Lung (tissue), 12 donors: ENCODE data around the gene SLC16A1. TPM values are rescaled to one million over a fixed set of nuclear protein-coding genes. Genes with fewer than 3 reads are reported as not detected.

Experiments used
- ATAC-seq: fragments of 200-7000 bp; cut with Tn5 transposase; one replicate; pipeline ENCODE4 v1.9.1; 2020; ENCODE audit warnings: moderate number of reproducible peaks; ENCODE audit not compliant: insufficient read depth, low FRiP score
- DNase-seq, 3 donors: peaks; one replicate each; pipeline ENCODE4 v3.0.0-alpha.2; 2013 to 2017
- H3K27ac ChIP-seq, 2 donors: one replicate each; pipeline ENCODE4 v1.5.1; 2013; ENCODE audit warnings: mild to moderate bottlenecking in 2 of 2, moderate library complexity in 2 of 2, control low read depth in 1 of 2, inconsistent platforms in 1 of 2, low read depth in 1 of 2, low read length in 1 of 2
- H3K27me3 ChIP-seq, 3 donors: one replicate each; pipeline ENCODE4 v1.5.1; 2013; ENCODE audit warnings: low read length in 2 of 3; ENCODE audit not compliant: control insufficient read depth in 3 of 3, insufficient read depth in 3 of 3
- H3K36me3 ChIP-seq, 4 donors: one replicate each; pipeline ENCODE4 v1.5.1; 2013; ENCODE audit warnings: low read length in 4 of 4, mild to moderate bottlenecking in 1 of 4, moderate library complexity in 1 of 4; ENCODE audit not compliant: control insufficient read depth in 4 of 4, insufficient read depth in 4 of 4
- H3K4me1 ChIP-seq, 5 donors: one replicate each; pipeline ENCODE4 v1.5.1; 2013; ENCODE audit warnings: low read length in 5 of 5, mild to moderate bottlenecking in 2 of 5, moderate library complexity in 1 of 5; ENCODE audit not compliant: control insufficient read depth in 5 of 5, insufficient read depth in 5 of 5
- H3K4me3 ChIP-seq: one replicate; pipeline ENCODE4 v1.5.1; 2013; ENCODE audit warnings: mild to moderate bottlenecking, control low read depth, moderate library complexity
- H3K9ac ChIP-seq, 2 donors: one replicate each; pipeline ENCODE4 v1.5.1; 2013; ENCODE audit warnings: low read length in 2 of 2, control low read depth in 1 of 2; ENCODE audit not compliant: insufficient read depth in 1 of 2
- H3K9me3 ChIP-seq, 4 donors: one replicate each; pipeline ENCODE4 v1.5.1; 2013; ENCODE audit warnings: low read length in 3 of 4, mild to moderate bottlenecking in 1 of 4, moderate library complexity in 1 of 4; ENCODE audit not compliant: control insufficient read depth in 4 of 4, insufficient read depth in 3 of 4
- WGBS, 2 donors: extraction: QIAGEN DNeasy Blood & Tissue Kit; methylation state at CpG; one replicate each; pipeline ENCODE4 v1.1.7; 2013; 5-methylcytosine and 5-hydroxymethylcytosine counted together
- polyA plus RNA-seq, 2 donors: library from polyadenylated mRNA; stranded (reverse); fragments of 200-250 nt; gene quantifications; one replicate each; pipeline ENCODE4 v1.2.1, GENCODE V29; 2013
- total RNA-seq, 2 donors: library from RNA; depleted of rRNA in 1 of 2; stranded (reverse); fragments of >200 nt in 1 of 2; gene quantifications; one replicate each; pipeline ENCODE4 v1.2.1, GENCODE V29; 2014 to 2021
- TF ChIP-seq, protein P1 (sequence below): IDR thresholded peaks from 2 replicates; pipeline ENCODE4 v1.5.1; 2012; ENCODE audit warnings: mild to moderate bottlenecking; ENCODE audit errors: control extremely low read depth, extremely low read depth
- donor health status: control.
- donor health status: control.
- donor health status: Bipolar disorder and iron deficiency.
- donor health status: healthy.
- donor health status: DM: yes; HTN: yes; CAD: no.

Gene SLC16A1
- total and polyA plus RNA-seq, 4 donors, result 2.4 to 27.6 (median 8.2) TPM

GRCh38 chr1:112992780-112993179 lies 36.8 kb upstream of the SLC16A1 start:
- DNase-seq, result no peak
- H3K4me1 ChIP-seq, result peaks cover 0 to 8% (median 0%) of the 10 kb centered on the region in 5 donors
- 73 to 96% methylated on average over 1 of the region's 1 CpG for WGBS, 2 donors
- TF ChIP-seq, protein P1, sequence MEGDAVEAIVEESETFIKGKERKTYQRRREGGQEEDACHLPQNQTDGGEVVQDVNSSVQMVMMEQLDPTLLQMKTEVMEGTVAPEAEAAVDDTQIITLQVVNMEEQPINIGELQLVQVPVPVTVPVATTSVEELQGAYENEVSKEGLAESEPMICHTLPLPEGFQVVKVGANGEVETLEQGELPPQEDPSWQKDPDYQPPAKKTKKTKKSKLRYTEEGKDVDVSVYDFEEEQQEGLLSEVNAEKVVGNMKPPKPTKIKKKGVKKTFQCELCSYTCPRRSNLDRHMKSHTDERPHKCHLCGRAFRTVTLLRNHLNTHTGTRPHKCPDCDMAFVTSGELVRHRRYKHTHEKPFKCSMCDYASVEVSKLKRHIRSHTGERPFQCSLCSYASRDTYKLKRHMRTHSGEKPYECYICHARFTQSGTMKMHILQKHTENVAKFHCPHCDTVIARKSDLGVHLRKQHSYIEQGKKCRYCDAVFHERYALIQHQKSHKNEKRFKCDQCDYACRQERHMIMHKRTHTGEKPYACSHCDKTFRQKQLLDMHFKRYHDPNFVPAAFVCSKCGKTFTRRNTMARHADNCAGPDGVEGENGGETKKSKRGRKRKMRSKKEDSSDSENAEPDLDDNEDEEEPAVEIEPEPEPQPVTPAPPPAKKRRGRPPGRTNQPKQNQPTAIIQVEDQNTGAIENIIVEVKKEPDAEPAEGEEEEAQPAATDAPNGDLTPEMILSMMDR, result no peak
- no peak overlapping the region for H3K9ac ChIP-seq
- H3K27ac ChIP-seq, result peak overlapping the region in 1 of 2 donors; percentile 48
- ATAC-seq, result no peak
- H3K36me3 ChIP-seq, result peaks cover 0 to 4% (median 0%) of the 10 kb centered on the region in 4 donors
- no peaks in the 10 kb centered on the region for H3K27me3 ChIP-seq
- no peak overlapping the region for H3K4me3 ChIP-seq
- no peaks in the 10 kb centered on the region for H3K9me3 ChIP-seq

GRCh38 chr1:112991402-112992120 lies 35.6 kb upstream of the SLC16A1 start:
- Histone ChIP-seq H3K36me3 (no peaks in the 10 kb centered on the region), H3K27me3 (no peaks in the 10 kb centered on the region), H3K4me3 (no peak overlapping the region), H3K27ac (peak overlapping the region in 1 of 2 donors; percentile 49), H3K9ac (no peak overlapping the region), H3K9me3 (no peaks in the 10 kb centered on the region), H3K4me1 (peaks cover 0 to 8% (median 0%) of the 10 kb centered on the region in 5 donors)
- ATAC-seq (no peak), DNase-seq (peak in 2 of 3 donors; percentile 31 to 48)
- WGBS, 2 donors, result 87 to 88% methylated on average over 4 of the region's 4 CpGs
- TF ChIP-seq, protein P1, result no peak

DNA sequence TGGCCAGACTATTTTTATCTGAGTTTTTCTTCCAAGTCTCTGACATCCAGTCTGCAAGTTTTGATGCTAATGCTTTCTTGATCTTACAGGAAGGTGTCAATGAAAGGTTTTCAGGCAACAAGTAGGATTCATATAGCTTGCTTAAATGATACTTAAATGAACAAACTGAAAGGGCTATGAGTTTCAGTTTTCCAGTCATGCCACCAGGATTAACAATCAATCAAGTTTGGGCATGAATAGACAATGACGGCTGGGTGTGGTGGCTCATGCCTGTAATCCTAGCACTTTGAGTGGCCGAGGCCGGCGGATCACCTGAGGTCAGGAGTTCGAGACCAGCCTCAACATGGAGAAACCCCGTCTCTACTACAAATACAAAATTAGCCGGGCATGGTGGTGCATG lies 34.3 kb upstream of the SLC16A1 start:
- Histone ChIP-seq H3K27me3 (no peaks in the 10 kb centered on the region), H3K4me1 (peaks cover 0 to 8% (median 0%) of the 10 kb centered on the region in 5 donors), H3K9ac (no peak overlapping the region), H3K9me3 (no peaks in the 10 kb centered on the region), H3K36me3 (no peaks in the 10 kb centered on the region), H3K4me3 (no peak overlapping the region), H3K27ac (no peak overlapping the region)
- 91 to 94% methylated on average over 7 of the region's 7 CpGs for WGBS, 2 donors
- no peak for DNase-seq
- TF ChIP-seq, protein P1, result no peak
- no peak for ATAC-seq

DNA sequence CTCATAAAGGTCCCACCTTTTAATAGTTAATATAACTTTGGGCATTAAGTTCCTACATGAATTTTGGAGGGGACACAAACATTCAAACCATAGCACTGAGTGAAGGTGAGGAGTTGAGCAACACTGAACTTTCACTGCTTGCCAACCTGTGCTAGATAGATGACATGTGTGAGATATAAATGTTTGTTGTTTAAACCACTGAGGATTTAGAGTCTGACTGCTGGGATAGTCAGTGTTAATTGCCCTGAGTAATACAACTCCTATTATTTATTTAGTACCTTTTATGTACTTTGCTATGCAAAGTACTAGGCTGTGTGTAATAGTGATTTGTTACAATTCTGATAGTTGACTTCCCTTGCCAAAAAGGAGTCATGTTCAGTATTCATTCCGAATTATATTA lies 32.4 kb upstream of the SLC16A1 start:
- DNase-seq, result no peak
- TF ChIP-seq, protein P1, result no peak
- peak overlapping the region in 1 of 2 donors; percentile 29 for H3K27ac ChIP-seq
- no peak overlapping the region for H3K9ac ChIP-seq
- no peak overlapping the region for H3K4me3 ChIP-seq
- no peak for ATAC-seq
- WGBS, 2 donors, result 89 to 95% methylated on average over 1 of the region's 1 CpG
- H3K27me3 ChIP-seq, result no peaks in the 10 kb centered on the region
- H3K36me3 ChIP-seq, result no peaks in the 10 kb centered on the region
- H3K9me3 ChIP-seq, result no peaks in the 10 kb centered on the region
- H3K4me1 ChIP-seq, result peaks cover 0 to 6% (median 4%) of the 10 kb centered on the region in 5 donors
